Hepatocyte (in vitro differentiated cells): ENCODE data around the gene OTX1. TPM values are rescaled to one million over a fixed set of nuclear protein-coding genes. Genes with fewer than 3 reads are reported as not detected.

Experiments
- DNase-seq: peaks from one replicate; pipeline ENCODE4 v3.0.0-alpha.2; 2016; ENCODE audit warnings: low spot score
- H2AFZ ChIP-seq: fragments of 200-600 bp; sonication (generic); 2 replicates; pipeline ENCODE4 v1.6.0; 2016; ENCODE audit warnings: antibody characterized with exemption, mild to moderate bottlenecking
- H3K27ac ChIP-seq: fragments of 200-600 bp; sonication (generic); 2 replicates; pipeline ENCODE4 v1.5.1; 2016; ENCODE audit warnings: mild to moderate bottlenecking
- H3K27me3 ChIP-seq: fragments of 200-600 bp; sonication (generic); 2 replicates; pipeline ENCODE4 v1.6.1; 2016
- H3K36me3 ChIP-seq: fragments of 200-600 bp; sonication (generic); replicated peaks from 2 replicates; pipeline ENCODE4 v1.5.1; 2016; ENCODE audit warnings: low read depth; ENCODE audit not compliant: insufficient read depth
- H3K4me1 ChIP-seq: fragments of 200-600 bp; sonication (generic); 2 replicates; pipeline ENCODE4 v1.5.1; 2016; ENCODE audit warnings: mild to moderate bottlenecking, moderate library complexity; ENCODE audit not compliant: insufficient read depth
- H3K4me2 ChIP-seq: fragments of 200-600 bp; sonication (generic); 2 replicates; pipeline ENCODE4 v1.6.0; 2016
- H3K4me3 ChIP-seq: fragments of 200-600 bp; sonication (generic); 2 replicates; pipeline ENCODE4 v1.5.1; 2016; ENCODE audit warnings: mild to moderate bottlenecking
- H3K79me2 ChIP-seq: fragments of 200-600 bp; sonication (generic); 2 replicates; pipeline ENCODE4 v1.6.0; 2017; ENCODE audit warnings: mild to moderate bottlenecking
- H3K9me2 ChIP-seq: fragments of 200-600 bp; sonication (generic); replicated peaks from 2 replicates; pipeline ENCODE4 v1.6.0; 2017; ENCODE audit warnings: mild to moderate bottlenecking; ENCODE audit not compliant: insufficient read depth
- H3K9me3 ChIP-seq: fragments of 200-600 bp; sonication (generic); 2 replicates; pipeline ENCODE4 v1.5.1; 2016; ENCODE audit warnings: low read depth, mild to moderate bottlenecking
- H4K20me1 ChIP-seq: fragments of 200-600 bp; sonication (generic); 2 replicates; pipeline ENCODE4 v1.6.0; 2016; ENCODE audit warnings: mild to moderate bottlenecking; ENCODE audit not compliant: insufficient read depth, poor library complexity, severe bottlenecking
- EZH2 ChIP-seq: fragments of 200-600 bp; sonication (generic); IDR thresholded peaks from 2 replicates; pipeline ENCODE4 v1.6.1; 2016; ENCODE audit warnings: antibody characterized with exemption, mild to moderate bottlenecking, borderline replicate concordance
- EZH2phosphoT487 ChIP-seq: fragments of 200-600 bp; sonication (generic); IDR thresholded peaks from one replicate; pipeline ENCODE4 v1.6.1; 2018; ENCODE audit warnings: antibody characterized with exemption, mild to moderate bottlenecking, low read depth, moderate library complexity; ENCODE audit not compliant: unreplicated experiment, severe bottlenecking
- whole genome bisulfite sequencing: methylation state at CpG from one replicate; pipeline ENCODE4 v1.1.6; 2016; ENCODE audit warnings: low lambda C conversion rate; ENCODE audit errors: missing lambda C conversion rate; 5-methylcytosine and 5-hydroxymethylcytosine counted together
- polyA plus RNA-seq: library from polyadenylated mRNA; unstranded; fragments of >200 nt; fragmentation: Nextera tagmentation; extraction: Ambion mirVana; gene quantifications from 2 replicates; pipeline ENCODE4 v1.2.1, GENCODE V29; 2016
- total RNA-seq: library from RNA; depleted of rRNA; stranded (reverse); fragments of >200 nt; gene quantifications from 2 replicates; pipeline ENCODE4 v1.2.3, GENCODE V29; 2014
- TF ChIP-seq, protein P1 (sequence below): fragments of 200-600 bp; sonication (generic); IDR thresholded peaks from 2 replicates; pipeline ENCODE4 v1.5.1; 2016; ENCODE audit warnings: antibody characterized with exemption, mild to moderate bottlenecking; ENCODE audit not compliant: poor library complexity

OTX1 gene
- total RNA-seq = 0.07 TPM in 1 of 2 replicates, not detected in the other
- 0.52 TPM in 1 of 2 replicates, not detected in the other for polyA plus RNA-seq

GRCh38 chr2:63050334-63051041 lies at the start of gene OTX1:
Gene OTX1, plus strand, starts transcription at chr2:63050830. Its CDS starts 2,161 bp downstream, at chr2:63052991.
- WGBS = 2% methylated on average over 58 of the region's 73 CpGs
- Histone ChIP-seq H3K36me3 (no peaks in the 10 kb centered on the region), H3K9me3 (no peaks in the 10 kb centered on the region), H3K27me3 (peaks cover 95% of the 10 kb centered on the region), H3K4me3 (peak within 1 kb of the TSS; percentile 75), H2AFZ (peak within 1 kb of the TSS; percentile 71), H3K4me1 (peaks cover 47% of the 10 kb centered on the region), H3K79me2 (no peaks in the 10 kb centered on the region), H3K27ac (no peak within 1 kb of the TSS), H3K9me2 (no peaks in the 10 kb centered on the region), H4K20me1 (peaks cover 34% of the 10 kb centered on the region), H3K4me2 (peak within 1 kb of the TSS; percentile 99)
- peak; percentile 69 for DNase-seq
- TF ChIP-seq, protein P1, sequence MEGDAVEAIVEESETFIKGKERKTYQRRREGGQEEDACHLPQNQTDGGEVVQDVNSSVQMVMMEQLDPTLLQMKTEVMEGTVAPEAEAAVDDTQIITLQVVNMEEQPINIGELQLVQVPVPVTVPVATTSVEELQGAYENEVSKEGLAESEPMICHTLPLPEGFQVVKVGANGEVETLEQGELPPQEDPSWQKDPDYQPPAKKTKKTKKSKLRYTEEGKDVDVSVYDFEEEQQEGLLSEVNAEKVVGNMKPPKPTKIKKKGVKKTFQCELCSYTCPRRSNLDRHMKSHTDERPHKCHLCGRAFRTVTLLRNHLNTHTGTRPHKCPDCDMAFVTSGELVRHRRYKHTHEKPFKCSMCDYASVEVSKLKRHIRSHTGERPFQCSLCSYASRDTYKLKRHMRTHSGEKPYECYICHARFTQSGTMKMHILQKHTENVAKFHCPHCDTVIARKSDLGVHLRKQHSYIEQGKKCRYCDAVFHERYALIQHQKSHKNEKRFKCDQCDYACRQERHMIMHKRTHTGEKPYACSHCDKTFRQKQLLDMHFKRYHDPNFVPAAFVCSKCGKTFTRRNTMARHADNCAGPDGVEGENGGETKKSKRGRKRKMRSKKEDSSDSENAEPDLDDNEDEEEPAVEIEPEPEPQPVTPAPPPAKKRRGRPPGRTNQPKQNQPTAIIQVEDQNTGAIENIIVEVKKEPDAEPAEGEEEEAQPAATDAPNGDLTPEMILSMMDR = no peak
- TF ChIP-seq EZH2phosphoT487 (no peak), EZH2 (no peak)

- no peaks in the 10 kb centered on the region for H3K79me2 ChIP-seq
- no peak overlapping the region for H3K4me2 ChIP-seq
- DNase-seq = no peak
- H4K20me1 ChIP-seq = no peaks in the 10 kb centered on the region
- no peak overlapping the region for H3K27ac ChIP-seq
- no peaks in the 10 kb centered on the region for H3K9me3 ChIP-seq
- H3K27me3 ChIP-seq = no peaks in the 10 kb centered on the region
- no peaks in the 10 kb centered on the region for H3K36me3 ChIP-seq
- H3K9me2 ChIP-seq = no peaks in the 10 kb centered on the region
- no peaks in the 10 kb centered on the region for H3K4me1 ChIP-seq
- H3K4me3 ChIP-seq = no peak overlapping the region
- TF ChIP-seq, protein P1 = no peak
- TF ChIP-seq EZH2phosphoT487 (no peak), EZH2 (no peak)
- no peak overlapping the region for H2AFZ ChIP-seq
These were observed 49.1 kb upstream of the OTX1 start for GRCh38 chr2:63001576-63001975.

DNA sequence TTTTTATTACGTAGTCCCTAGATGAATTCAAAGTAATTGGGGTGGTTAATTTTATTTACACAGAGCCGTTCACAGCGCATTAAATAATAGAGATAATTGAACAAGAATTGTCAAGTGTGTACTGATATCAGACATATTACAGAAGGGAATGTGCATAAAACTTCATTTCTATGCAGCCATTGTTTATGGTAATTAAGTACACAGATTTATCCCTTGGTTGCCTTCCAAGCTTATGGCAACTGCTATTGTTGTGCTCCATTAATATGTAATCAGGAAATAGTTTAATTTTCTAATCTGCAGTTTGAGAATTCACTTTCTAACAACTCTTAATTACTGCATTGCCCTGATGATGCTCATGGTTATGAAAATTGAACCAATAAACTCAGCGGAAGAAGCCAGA lies 47.3 kb upstream of the OTX1 start:
- H4K20me1 ChIP-seq = no peaks in the 10 kb centered on the region
- TF ChIP-seq EZH2 (no peak), EZH2phosphoT487 (no peak)
- TF ChIP-seq, protein P1 = no peak
- H3K27ac ChIP-seq = no peak overlapping the region
- H3K9me3 ChIP-seq = no peaks in the 10 kb centered on the region
- H3K4me3 ChIP-seq = no peak overlapping the region
- H2AFZ ChIP-seq = no peak overlapping the region
- H3K4me1 ChIP-seq = no peaks in the 10 kb centered on the region
- no peak for DNase-seq
- H3K27me3 ChIP-seq = no peaks in the 10 kb centered on the region
- WGBS = 92% methylated on average over 4 of the region's 4 CpGs
- no peaks in the 10 kb centered on the region for H3K36me3 ChIP-seq
- no peaks in the 10 kb centered on the region for H3K79me2 ChIP-seq
- no peak overlapping the region for H3K4me2 ChIP-seq
- H3K9me2 ChIP-seq = no peaks in the 10 kb centered on the region
